22Rv1 (cell line): ENCODE results near the gene INPPL1.
"Not testable (repeated sequence)": the region's sequence is repeated elsewhere in the genome, so short reads cannot be mapped to it uniquely, and the experiment has no call there.

Source experiments
- H3K27ac ChIP-seq: fragments of 450-650 bp; 2 replicates; pipeline ENCODE4 v1.5.1; 2017
- CTCF ChIP-seq: fragments of 450-650 bp; IDR thresholded peaks from 2 replicates; pipeline ENCODE4 v1.5.1; 2017; ENCODE audit warnings: mild to moderate bottlenecking
- ZFX ChIP-seq: fragments of 450-650 bp; IDR thresholded peaks from 2 replicates; pipeline ENCODE4 v1.6.1; 2017; ENCODE audit warnings: antibody characterized with exemption, borderline replicate concordance

Gene INPPL1

GRCh38 chr11:72204886-72205285 is 19.7 kb upstream of the INPPL1 start:
- no peak for TF ChIP-seq ZFX
- no peak for TF ChIP-seq CTCF
- H3K27ac ChIP-seq, result no peak overlapping the region

GRCh38 chr11:72206794-72207193 is 17.8 kb upstream of the INPPL1 start:
- H3K27ac ChIP-seq, result not testable (repeated sequence)

GRCh38 chr11:72208281-72208680 is 16.3 kb upstream of the INPPL1 start:
- TF ChIP-seq CTCF (no peak), ZFX (no peak)

GRCh38 chr11:72209101-72209500 is 15.5 kb upstream of the INPPL1 start:
- H3K27ac ChIP-seq, result no peak overlapping the region
- TF ChIP-seq ZFX, result no peak
- no peak for TF ChIP-seq CTCF

More at GRCh38 chr11:72208281-72208680, 16.3 kb upstream of the INPPL1 start:
- H3K27ac ChIP-seq, result no peak overlapping the region

GRCh38 chr11:72216638-72217037 is 7.9 kb upstream of the INPPL1 start, which contains the start of gene FOLR2:
TSS of gene FOLR2 (plus strand) at chr11:72216794. CDS start at chr11:72218585, 1,791 bp downstream.
- TF ChIP-seq ZFX (no peak), CTCF (no peak)
- no peak within 1 kb of the TSS for H3K27ac ChIP-seq

GRCh38 chr11:72217841-72218240 is 6.7 kb upstream of the INPPL1 start:
- no peak overlapping the region for H3K27ac ChIP-seq
- no peak for TF ChIP-seq ZFX
- TF ChIP-seq CTCF, result no peak

GRCh38 chr11:72218251-72218745 is 6.3 kb upstream of the INPPL1 start:
- no peak overlapping the region for H3K27ac ChIP-seq
- no peak for TF ChIP-seq CTCF
- no peak for TF ChIP-seq ZFX
